ENCODE measurements around the gene CAMK4. TPM values are rescaled to one million over a fixed set of nuclear protein-coding genes. Genes with fewer than 3 reads are reported as not detected.
A peak's percentile ranks its signal among the peaks of the same experiment; 100 is the strongest.

The CAMK4 gene
- total RNA-seq, 2 donors from 2014 or later, result 3.8 to 6.6 TPM

DNA sequence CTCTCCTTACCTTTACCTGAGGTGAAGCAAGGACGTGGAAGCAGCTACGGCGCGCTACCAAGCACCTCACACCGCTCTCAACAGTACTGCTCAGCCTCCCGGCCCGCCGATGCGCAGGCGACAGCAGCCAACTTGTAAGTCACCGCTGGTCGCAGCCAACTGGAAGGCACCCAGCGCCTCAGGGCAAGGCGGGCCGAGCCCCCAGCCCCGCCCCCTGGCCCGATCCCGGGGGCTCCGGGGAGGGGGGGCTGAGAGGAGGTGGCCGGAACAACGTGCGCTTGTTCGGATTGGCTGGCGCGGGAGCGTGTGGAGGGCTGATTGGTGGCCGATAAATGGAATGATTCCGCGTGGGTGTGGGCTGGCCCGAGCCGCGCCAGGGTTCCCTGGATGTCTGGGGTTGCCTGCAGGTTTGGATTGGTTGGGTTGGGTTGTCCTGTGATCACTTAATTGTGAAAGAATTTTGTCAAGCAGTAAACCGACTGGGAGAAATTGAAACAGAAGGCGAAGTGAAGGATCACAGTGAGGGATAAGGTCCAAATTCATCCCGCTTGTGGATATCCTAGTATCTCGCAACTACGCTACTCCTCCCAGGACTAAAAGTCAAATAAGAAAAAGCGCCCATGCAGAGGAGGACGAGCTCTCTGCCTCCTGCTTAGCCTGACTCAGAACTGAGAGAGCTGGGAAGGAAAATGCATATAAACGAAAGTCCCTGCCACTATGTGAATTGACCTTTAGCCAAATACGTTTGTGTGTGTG lies 288.4 kb downstream of the CAMK4 start, which contains the start of gene STARD4:
TSS of gene STARD4 (minus strand) at position 161 of the 756 bp plus-strand sequence. CDS start 5,102 bp downstream, outside the sequence.
- peaks cover 6 to 41% of the 10 kb centered on the region in 2 donors for H3K4me1 ChIP-seq (ENCODE audit: control insufficient read depth in 1 of 2, low read depth in 2 of 2)
- H3K9me3 ChIP-seq, result no peaks in the 10 kb centered on the region
- peak; percentile 87 for DNase-seq (ENCODE audit: low spot score)
- TF ChIP-seq, protein P1, sequence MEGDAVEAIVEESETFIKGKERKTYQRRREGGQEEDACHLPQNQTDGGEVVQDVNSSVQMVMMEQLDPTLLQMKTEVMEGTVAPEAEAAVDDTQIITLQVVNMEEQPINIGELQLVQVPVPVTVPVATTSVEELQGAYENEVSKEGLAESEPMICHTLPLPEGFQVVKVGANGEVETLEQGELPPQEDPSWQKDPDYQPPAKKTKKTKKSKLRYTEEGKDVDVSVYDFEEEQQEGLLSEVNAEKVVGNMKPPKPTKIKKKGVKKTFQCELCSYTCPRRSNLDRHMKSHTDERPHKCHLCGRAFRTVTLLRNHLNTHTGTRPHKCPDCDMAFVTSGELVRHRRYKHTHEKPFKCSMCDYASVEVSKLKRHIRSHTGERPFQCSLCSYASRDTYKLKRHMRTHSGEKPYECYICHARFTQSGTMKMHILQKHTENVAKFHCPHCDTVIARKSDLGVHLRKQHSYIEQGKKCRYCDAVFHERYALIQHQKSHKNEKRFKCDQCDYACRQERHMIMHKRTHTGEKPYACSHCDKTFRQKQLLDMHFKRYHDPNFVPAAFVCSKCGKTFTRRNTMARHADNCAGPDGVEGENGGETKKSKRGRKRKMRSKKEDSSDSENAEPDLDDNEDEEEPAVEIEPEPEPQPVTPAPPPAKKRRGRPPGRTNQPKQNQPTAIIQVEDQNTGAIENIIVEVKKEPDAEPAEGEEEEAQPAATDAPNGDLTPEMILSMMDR (IDR thresholded peaks at IDR 0.05), result no peak
- no peaks in the 10 kb centered on the region for H3K27me3 ChIP-seq (replicated peaks; ENCODE audit: insufficient read depth)
- peak; percentile 91 for ATAC-seq (ENCODE audit: insufficient number of reproducible peaks, low FRiP score, low read depth)
- H3K27ac ChIP-seq, result peak within 1 kb of the TSS; percentile 90 to 91
- peak within 1 kb of the TSS; percentile 95 for H3K4me3 ChIP-seq
- H3K36me3 ChIP-seq, result no peaks in the 10 kb centered on the region

DNA sequence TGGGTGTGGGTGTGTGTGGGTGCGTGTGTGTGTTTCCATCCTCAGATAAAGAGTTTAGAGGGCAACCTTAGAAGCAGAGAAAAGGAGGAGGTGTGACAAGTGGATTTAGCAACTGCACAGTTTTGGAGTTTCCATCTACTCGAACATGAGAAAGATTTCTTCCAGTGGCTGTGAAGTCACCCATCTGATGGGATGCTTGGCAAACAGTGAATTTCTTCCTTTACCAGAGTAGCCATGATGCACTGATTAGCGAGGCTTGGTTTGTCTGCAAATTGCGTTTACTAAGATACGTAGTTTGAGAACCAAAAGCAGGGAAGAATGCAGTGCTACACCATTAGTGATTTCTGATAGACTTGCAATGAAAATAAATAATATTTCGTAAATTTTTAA lies 288.9 kb downstream of the CAMK4 start:
- TF ChIP-seq, protein P1 (IDR thresholded peaks at IDR 0.05), result no peak
- Histone ChIP-seq H3K4me3 (peak overlapping the region; percentile 95), H3K4me1 (ENCODE audit: control insufficient read depth in 1 of 2, low read depth in 2 of 2) (peaks cover 6 to 41% of the 10 kb centered on the region in 2 donors), H3K27ac (peak overlapping the region; percentile 90 to 91), H3K9me3 (no peaks in the 10 kb centered on the region), H3K27me3 (replicated peaks; ENCODE audit: insufficient read depth) (no peaks in the 10 kb centered on the region), H3K36me3 (no peaks in the 10 kb centered on the region)
- ATAC-seq (ENCODE audit: insufficient number of reproducible peaks, low FRiP score, low read depth) (no peak), DNase-seq (ENCODE audit: low spot score) (no peak)

DNA sequence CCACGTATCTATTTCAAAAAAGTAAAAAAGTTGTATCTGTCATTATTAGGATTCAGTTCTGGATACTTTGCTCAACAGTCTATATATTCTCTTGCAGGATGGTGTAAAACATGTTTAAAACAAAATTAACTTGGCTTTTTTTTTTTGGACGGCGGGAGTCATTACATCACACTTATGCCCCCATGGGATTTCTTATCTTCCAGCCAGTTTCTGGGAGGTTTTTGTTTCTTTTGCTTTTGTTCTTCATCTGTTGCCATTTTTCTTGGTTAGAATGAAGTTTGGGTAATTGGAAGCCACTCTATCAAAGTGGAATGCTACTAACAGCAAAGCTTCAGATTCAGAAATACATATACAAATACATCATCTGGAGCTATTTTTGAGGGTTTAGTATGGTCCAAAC lies 289.9 kb downstream of the CAMK4 start:
- no peaks in the 10 kb centered on the region for H3K9me3 ChIP-seq
- no peaks in the 10 kb centered on the region for H3K36me3 ChIP-seq
- no peaks in the 10 kb centered on the region for H3K27me3 ChIP-seq (replicated peaks; ENCODE audit: insufficient read depth)
- peaks cover 6 to 41% of the 10 kb centered on the region in 2 donors for H3K4me1 ChIP-seq (ENCODE audit: control insufficient read depth in 1 of 2, low read depth in 2 of 2)
- TF ChIP-seq, protein P1 (IDR thresholded peaks at IDR 0.05), result no peak
- peak overlapping the region in 1 of 2 donors; percentile 90 for H3K27ac ChIP-seq
- no peak overlapping the region for H3K4me3 ChIP-seq
- no peak for ATAC-seq (ENCODE audit: insufficient number of reproducible peaks, low FRiP score, low read depth)
- no peak for DNase-seq (ENCODE audit: low spot score)

DNA sequence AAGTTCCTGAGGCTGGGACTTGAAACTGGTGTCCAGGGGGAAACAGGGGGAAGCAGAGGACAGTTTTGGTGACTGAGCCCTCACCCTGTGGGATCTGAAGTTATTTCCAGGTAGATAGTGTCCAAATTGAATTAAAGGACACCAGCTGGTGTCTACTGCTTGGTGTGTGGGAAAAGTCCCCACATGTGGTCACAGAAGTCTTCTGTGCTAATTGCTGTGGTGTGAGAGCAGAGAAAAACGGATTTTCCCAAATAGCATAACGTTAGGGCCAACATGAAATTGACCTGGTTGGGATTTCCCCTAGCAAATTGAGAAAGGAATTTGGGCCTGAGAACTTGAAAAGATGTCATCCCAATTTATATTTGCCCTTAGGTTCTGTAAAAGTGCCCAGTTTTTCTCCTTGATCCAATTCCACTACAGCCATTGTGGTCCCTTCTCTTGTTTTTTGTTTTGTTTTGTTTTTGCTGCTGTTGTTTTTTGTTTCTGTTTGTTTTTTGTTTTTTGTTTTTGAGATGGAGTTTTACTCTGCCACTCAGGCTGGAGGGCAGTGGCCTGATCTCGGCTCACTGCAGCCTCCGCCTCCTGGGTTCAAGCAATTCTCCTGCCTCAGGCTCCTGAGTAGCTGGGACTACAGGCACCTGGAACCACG lies 293.8 kb downstream of the CAMK4 start:
- Histone ChIP-seq H3K4me1 (ENCODE audit: control insufficient read depth in 1 of 2, low read depth in 2 of 2) (peaks cover 0 to 15% of the 10 kb centered on the region in 2 donors), H3K36me3 (no peaks in the 10 kb centered on the region), H3K4me3 (no peak overlapping the region), H3K27ac (no peak overlapping the region), H3K27me3 (replicated peaks; ENCODE audit: insufficient read depth) (no peaks in the 10 kb centered on the region), H3K9me3 (no peaks in the 10 kb centered on the region)
- ATAC-seq (ENCODE audit: insufficient number of reproducible peaks, low FRiP score, low read depth) (no peak), DNase-seq (ENCODE audit: low spot score) (no peak)
- TF ChIP-seq, protein P1 (IDR thresholded peaks at IDR 0.05), result no peak

DNA sequence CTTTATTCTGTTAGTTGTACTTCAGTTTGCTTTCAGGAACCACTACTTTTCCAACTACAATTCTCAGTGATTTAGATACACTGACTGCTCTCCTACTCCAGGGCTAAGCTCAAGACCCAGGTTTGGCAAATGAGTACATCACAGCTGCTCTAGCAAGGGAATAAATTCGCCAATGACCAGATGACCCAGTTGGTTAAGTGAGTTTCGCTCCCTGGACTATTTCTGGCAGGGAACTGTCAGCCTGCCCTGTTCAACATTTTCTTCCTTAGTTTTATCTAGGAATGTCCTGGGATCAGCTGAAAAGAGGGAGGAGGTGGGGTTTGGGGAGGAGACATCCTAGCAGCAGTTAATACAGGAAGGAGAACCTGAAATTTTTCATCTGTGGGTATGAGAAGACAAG lies 294.6 kb downstream of the CAMK4 start:
- H3K27ac ChIP-seq, result no peak overlapping the region
- H3K4me3 ChIP-seq, result no peak overlapping the region
- H3K27me3 ChIP-seq (replicated peaks; ENCODE audit: insufficient read depth), result no peaks in the 10 kb centered on the region
- ATAC-seq (ENCODE audit: insufficient number of reproducible peaks, low FRiP score, low read depth) (no peak), DNase-seq (ENCODE audit: low spot score) (no peak)
- H3K9me3 ChIP-seq, result no peaks in the 10 kb centered on the region
- TF ChIP-seq, protein P1 (IDR thresholded peaks at IDR 0.05), result no peak
- peaks cover 0 to 7% of the 10 kb centered on the region in 2 donors for H3K4me1 ChIP-seq (ENCODE audit: control insufficient read depth in 1 of 2, low read depth in 2 of 2)
- no peaks in the 10 kb centered on the region for H3K36me3 ChIP-seq

Data from thoracic aorta (tissue), 2 donors.